ENCODE results near the gene C10orf67. TPM values are rescaled to one million over a fixed set of nuclear protein-coding genes. Genes with fewer than 3 reads are reported as not detected.
"Not testable (repeated sequence)": the region's sequence is repeated elsewhere in the genome, so short reads cannot be mapped to it uniquely, and the experiment has no call there.

The C10orf67 gene
- 0.44 and 0.45 TPM in 2 replicates for total RNA-seq (2022)
- percentile 23 among the genes with signal in this experiment for Bru-seq, nascent RNA
- BruChase-seq, experiment 1, labeled RNA remaining after a 6-hour chase = percentile 24 among the genes with signal in this experiment
- BruChase-seq, experiment 2, labeled RNA remaining after a 2-hour chase = percentile 24 among the genes with signal in this experiment
- long read RNA-seq, partial matches to known transcripts = 0 of 1 reads
- long read RNA-seq, other reads (novel, unspliced or antisense) = 0 of 1 reads

DNA sequence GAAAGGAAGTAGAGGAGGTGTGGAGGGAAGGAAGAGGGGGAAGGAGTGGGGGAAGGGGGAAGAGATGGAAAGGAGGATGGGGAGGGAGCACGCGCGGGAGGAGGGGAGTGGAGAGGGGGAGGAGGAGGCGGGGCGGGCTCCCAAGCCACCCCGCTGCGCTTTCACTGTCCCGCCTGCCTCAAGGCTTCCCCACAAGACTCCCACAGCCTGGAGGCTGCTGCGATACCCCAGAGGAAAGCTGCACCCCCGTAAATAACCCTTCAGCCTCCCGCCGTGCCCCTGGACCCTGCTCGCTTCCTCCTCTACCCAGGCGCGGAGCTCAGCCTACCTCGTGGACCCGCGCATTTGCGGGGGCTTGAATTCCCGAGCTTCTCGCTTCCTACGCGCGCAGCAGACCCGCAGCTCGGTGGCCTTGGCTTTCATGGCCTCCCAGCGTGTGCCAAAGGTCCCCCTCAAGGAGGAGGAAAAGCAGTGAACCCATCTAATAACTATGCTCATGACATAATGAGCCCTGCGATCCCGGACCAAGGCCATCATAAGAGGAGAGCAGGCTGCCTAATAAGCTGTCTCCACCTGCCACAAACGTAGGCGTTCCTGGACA lies at the start of gene C10orf67:
C10orf67 (minus strand) TSS at position 557 of the 601 bp plus-strand sequence; CDS start at position 534, 23 bp downstream.
- no peaks in the 10 kb centered on the region for H3K27me3 Mint-ChIP-seq (ENCODE audit: unreplicated experiment)
- peak; percentile 49 for DNase-seq
- CTCF ChIA-PET = interaction anchor here (1.2 kb wide), 1 partner anchor 172 kb away, joined by 3 read pairs; no protein-coding TSS in a partner anchor
- peak within 1 kb of the TSS; percentile 90 for H3K27ac Mint-ChIP-seq (ENCODE audit: unreplicated experiment)
- H3K9me3 Mint-ChIP-seq (ENCODE audit: low read depth, unreplicated experiment) = no peaks in the 10 kb centered on the region
- H3K4me1 Mint-ChIP-seq (ENCODE audit: low read depth, unreplicated experiment) = peaks cover 25% of the 10 kb centered on the region
- peaks cover 9% of the 10 kb centered on the region for H3K36me3 Mint-ChIP-seq (ENCODE audit: insufficient read depth, unreplicated experiment)
- TF ChIP-seq, protein P1, sequence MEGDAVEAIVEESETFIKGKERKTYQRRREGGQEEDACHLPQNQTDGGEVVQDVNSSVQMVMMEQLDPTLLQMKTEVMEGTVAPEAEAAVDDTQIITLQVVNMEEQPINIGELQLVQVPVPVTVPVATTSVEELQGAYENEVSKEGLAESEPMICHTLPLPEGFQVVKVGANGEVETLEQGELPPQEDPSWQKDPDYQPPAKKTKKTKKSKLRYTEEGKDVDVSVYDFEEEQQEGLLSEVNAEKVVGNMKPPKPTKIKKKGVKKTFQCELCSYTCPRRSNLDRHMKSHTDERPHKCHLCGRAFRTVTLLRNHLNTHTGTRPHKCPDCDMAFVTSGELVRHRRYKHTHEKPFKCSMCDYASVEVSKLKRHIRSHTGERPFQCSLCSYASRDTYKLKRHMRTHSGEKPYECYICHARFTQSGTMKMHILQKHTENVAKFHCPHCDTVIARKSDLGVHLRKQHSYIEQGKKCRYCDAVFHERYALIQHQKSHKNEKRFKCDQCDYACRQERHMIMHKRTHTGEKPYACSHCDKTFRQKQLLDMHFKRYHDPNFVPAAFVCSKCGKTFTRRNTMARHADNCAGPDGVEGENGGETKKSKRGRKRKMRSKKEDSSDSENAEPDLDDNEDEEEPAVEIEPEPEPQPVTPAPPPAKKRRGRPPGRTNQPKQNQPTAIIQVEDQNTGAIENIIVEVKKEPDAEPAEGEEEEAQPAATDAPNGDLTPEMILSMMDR (IDR thresholded peaks at IDR 0.05; ENCODE audit: unreplicated experiment) = no peak
- intact Hi-C loops (cut with micrococcal nuclease; ENCODE audit: unreplicated experiment) = no loop called here
- H3K4me3 Mint-ChIP-seq (ENCODE audit: low read depth, unreplicated experiment) = peak within 1 kb of the TSS; percentile 90
- no TSS peak for BruUV-seq (replicated peaks)

DNA sequence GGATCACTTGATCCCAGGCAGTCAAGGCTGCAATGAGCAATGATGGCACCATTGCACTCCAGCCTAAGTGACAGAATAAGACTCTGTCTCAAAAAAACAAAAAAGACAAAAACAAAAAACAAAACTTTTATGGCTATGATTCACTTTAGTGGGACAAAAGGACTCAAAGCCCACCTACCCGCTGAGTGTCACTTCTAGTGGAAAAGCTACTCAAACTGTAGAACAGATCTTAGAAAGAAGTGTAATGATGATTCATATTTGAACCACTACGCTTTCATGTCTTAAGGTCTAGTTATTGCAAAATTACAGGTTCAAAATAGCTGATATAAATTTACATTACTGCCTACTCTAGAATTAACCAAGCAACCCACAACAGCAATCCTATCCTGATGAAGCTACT lies 47.2 kb upstream of the C10orf67 start:
- no TSS peak for BruUV-seq (replicated peaks)
- TF ChIP-seq, protein P1 (IDR thresholded peaks at IDR 0.05; ENCODE audit: unreplicated experiment) = no peak
- DNase-seq = no peak
- H3K4me3 Mint-ChIP-seq (ENCODE audit: low read depth, unreplicated experiment) = no peak overlapping the region
- H3K36me3 Mint-ChIP-seq (ENCODE audit: insufficient read depth, unreplicated experiment) = no peaks in the 10 kb centered on the region
- CTCF ChIA-PET = no interaction called here
- no peaks in the 10 kb centered on the region for H3K4me1 Mint-ChIP-seq (ENCODE audit: low read depth, unreplicated experiment)
- intact Hi-C loops (cut with micrococcal nuclease; ENCODE audit: unreplicated experiment) = no loop called here
- no peaks in the 10 kb centered on the region for H3K9me3 Mint-ChIP-seq (ENCODE audit: low read depth, unreplicated experiment)
- no peaks in the 10 kb centered on the region for H3K27me3 Mint-ChIP-seq (ENCODE audit: unreplicated experiment)
- no peak overlapping the region for H3K27ac Mint-ChIP-seq (ENCODE audit: unreplicated experiment)

DNA sequence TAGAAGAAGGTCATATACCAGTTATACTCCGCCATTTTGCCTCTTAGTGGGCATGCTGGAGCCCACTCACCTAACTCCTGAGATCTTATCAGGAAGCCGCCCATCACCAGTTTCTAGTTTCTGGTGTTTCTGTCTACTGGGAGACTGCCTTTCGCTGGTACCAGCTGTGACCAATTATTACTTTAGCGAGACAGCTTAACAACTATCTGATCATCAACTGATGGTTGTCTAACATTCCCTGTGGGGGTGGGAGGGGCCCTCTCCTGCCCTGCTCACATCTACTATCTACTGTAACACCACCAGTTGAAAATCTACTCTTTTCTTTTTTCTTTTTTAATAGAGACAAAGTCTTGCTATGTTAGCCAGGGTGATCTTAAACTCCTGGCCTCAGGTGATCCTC lies 46.2 kb upstream of the C10orf67 start:
- intact Hi-C loops (cut with micrococcal nuclease; ENCODE audit: unreplicated experiment) = no loop called here
- Mint-ChIP-seq H3K27me3 (ENCODE audit: unreplicated experiment) (no peaks in the 10 kb centered on the region), H3K9me3 (ENCODE audit: low read depth, unreplicated experiment) (no peaks in the 10 kb centered on the region), H3K4me1 (ENCODE audit: low read depth, unreplicated experiment) (no peaks in the 10 kb centered on the region), H3K27ac (ENCODE audit: unreplicated experiment) (no peak overlapping the region), H3K4me3 (ENCODE audit: low read depth, unreplicated experiment) (no peak overlapping the region), H3K36me3 (ENCODE audit: insufficient read depth, unreplicated experiment) (no peaks in the 10 kb centered on the region)
- no TSS peak for BruUV-seq (replicated peaks)
- CTCF ChIA-PET = no interaction called here
- TF ChIP-seq, protein P1 (IDR thresholded peaks at IDR 0.05; ENCODE audit: unreplicated experiment) = no peak
- DNase-seq = no peak

DNA sequence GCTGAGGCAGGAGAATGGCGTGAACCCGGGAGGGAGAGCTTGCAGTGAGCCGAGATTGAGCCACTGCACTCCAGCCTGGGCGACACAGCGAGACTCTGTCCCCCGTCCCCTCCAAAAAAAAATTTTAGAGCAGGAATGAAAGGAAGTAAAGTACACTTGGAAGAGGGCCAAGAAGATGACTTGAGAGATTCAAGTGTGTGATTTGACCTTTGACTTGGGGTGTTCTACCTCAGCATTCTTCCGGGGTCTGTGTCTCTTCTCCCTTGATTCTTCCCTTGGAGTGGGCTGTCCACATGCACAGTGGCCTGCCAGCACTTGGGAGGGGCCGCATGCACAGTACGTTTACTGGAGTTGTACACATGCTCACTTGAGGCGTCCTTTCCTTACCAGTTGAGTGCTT lies 45.8 kb upstream of the C10orf67 start:
- H3K27ac Mint-ChIP-seq (ENCODE audit: unreplicated experiment); BruUV-seq (replicated peaks); H3K4me3 Mint-ChIP-seq (ENCODE audit: low read depth, unreplicated experiment); intact Hi-C loops (cut with micrococcal nuclease; ENCODE audit: unreplicated experiment); H3K4me1 Mint-ChIP-seq (ENCODE audit: low read depth, unreplicated experiment); DNase-seq; H3K9me3 Mint-ChIP-seq (ENCODE audit: low read depth, unreplicated experiment); CTCF ChIA-PET; H3K27me3 Mint-ChIP-seq (ENCODE audit: unreplicated experiment); H3K36me3 Mint-ChIP-seq (ENCODE audit: insufficient read depth, unreplicated experiment): not testable (repeated sequence)

DNA sequence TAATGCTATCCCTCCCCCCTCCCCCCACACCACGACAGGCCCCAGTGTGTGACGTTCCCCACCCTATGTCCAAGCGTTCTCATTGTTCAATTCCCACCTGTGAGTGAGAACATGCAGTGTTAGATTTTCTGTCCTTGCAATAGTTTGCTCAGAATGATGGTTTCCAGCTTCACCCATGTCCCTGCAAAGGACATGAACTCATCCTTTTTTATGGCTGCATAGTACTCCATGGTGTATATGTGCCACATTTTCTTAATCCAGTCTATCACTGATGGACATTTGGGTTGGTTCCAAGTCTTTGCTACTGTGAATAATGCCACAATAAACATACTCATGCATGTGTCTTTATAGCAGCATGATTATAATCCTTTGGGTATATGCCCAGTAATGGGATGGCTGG lies 42.9 kb upstream of the C10orf67 start:
- H3K4me3 Mint-ChIP-seq (ENCODE audit: low read depth, unreplicated experiment); H3K9me3 Mint-ChIP-seq (ENCODE audit: low read depth, unreplicated experiment); H3K4me1 Mint-ChIP-seq (ENCODE audit: low read depth, unreplicated experiment); intact Hi-C loops (cut with micrococcal nuclease; ENCODE audit: unreplicated experiment); BruUV-seq (replicated peaks); H3K36me3 Mint-ChIP-seq (ENCODE audit: insufficient read depth, unreplicated experiment); H3K27me3 Mint-ChIP-seq (ENCODE audit: unreplicated experiment); CTCF ChIA-PET; H3K27ac Mint-ChIP-seq (ENCODE audit: unreplicated experiment); DNase-seq: not testable (repeated sequence)

Data from Calu3 (cell line).